Panc1 (cell line): Measurements from ENCODE around the gene TMEM247.

Experiments
- CTCF ChIP-seq: fragments of 450-650 bp; IDR thresholded peaks from 2 replicates; pipeline ENCODE4 v1.5.1; 2017; ENCODE audit warnings: mild to moderate bottlenecking
- POLR2AphosphoS5 ChIP-seq: IDR thresholded peaks from 2 replicates; pipeline ENCODE4 v1.6.1; 2012; ENCODE audit warnings: mild to moderate bottlenecking, low read depth, low read length, moderate library complexity
- SIN3A ChIP-seq: IDR thresholded peaks from 2 replicates; pipeline ENCODE4 v1.6.1; 2012; ENCODE audit warnings: low read depth, mild to moderate bottlenecking, low read length, moderate library complexity, borderline replicate concordance; ENCODE audit not compliant: insufficient read depth
- TF ChIP-seq, protein P1 (sequence below), 2 experiments: IDR thresholded peaks; 2 replicates each; pipeline ENCODE4 v1.6.1; 2011 to 2012; ENCODE audit warnings: low read depth in 2 of 2, control low read depth in 1 of 2, low read length in 1 of 2, mild to moderate bottlenecking in 1 of 2, moderate library complexity in 1 of 2; ENCODE audit not compliant: insufficient read depth in 1 of 2

GRCh38 chr2:46519265-46519664 lies 39.9 kb downstream of the TMEM247 start:
- TF ChIP-seq CTCF (no peak), POLR2AphosphoS5 (no peak), SIN3A (no peak)
- TF ChIP-seq, protein P1, sequence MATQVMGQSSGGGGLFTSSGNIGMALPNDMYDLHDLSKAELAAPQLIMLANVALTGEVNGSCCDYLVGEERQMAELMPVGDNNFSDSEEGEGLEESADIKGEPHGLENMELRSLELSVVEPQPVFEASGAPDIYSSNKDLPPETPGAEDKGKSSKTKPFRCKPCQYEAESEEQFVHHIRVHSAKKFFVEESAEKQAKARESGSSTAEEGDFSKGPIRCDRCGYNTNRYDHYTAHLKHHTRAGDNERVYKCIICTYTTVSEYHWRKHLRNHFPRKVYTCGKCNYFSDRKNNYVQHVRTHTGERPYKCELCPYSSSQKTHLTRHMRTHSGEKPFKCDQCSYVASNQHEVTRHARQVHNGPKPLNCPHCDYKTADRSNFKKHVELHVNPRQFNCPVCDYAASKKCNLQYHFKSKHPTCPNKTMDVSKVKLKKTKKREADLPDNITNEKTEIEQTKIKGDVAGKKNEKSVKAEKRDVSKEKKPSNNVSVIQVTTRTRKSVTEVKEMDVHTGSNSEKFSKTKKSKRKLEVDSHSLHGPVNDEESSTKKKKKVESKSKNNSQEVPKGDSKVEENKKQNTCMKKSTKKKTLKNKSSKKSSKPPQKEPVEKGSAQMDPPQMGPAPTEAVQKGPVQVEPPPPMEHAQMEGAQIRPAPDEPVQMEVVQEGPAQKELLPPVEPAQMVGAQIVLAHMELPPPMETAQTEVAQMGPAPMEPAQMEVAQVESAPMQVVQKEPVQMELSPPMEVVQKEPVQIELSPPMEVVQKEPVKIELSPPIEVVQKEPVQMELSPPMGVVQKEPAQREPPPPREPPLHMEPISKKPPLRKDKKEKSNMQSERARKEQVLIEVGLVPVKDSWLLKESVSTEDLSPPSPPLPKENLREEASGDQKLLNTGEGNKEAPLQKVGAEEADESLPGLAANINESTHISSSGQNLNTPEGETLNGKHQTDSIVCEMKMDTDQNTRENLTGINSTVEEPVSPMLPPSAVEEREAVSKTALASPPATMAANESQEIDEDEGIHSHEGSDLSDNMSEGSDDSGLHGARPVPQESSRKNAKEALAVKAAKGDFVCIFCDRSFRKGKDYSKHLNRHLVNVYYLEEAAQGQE (IDR thresholded peaks at IDR 0.05; ENCODE audit: insufficient read depth in 1 of 2, low read depth in 2 of 2, low read length in 1 of 2) = no peak
